ENCODE data around the gene EFCAB14.
"Not testable (repeated sequence)": the region's sequence is repeated elsewhere in the genome, so short reads cannot be mapped to it uniquely, and the experiment has no call there.

Gene EFCAB14

GRCh38 chr1:46657775-46658174, 61.1 kb downstream of the EFCAB14 start:
- no peak for DNase-seq

- DNase-seq = no peak
Measured at GRCh38 chr1:46656643-46657042, 62.3 kb downstream of the EFCAB14 start.

DNA sequence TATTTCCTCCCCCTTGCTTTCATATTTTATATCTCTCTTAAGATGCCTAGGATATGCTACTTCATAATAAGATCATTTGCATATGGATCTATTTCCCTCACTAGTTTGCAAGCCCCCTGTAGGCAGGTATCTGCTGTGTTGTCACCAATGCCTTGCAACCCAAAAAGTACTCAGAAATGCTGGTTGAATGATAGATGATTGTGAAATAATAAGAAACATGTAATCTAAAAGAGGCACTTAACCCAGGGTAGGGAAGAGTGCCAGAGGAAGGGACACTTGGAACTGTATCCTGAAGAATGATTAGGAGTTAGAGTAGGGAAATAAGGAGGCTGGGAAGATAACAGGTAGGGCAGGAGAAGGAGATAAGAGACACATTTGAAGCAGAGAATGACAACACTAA, 63.1 kb downstream of the EFCAB14 start:
- DNase-seq = no peak

DNA sequence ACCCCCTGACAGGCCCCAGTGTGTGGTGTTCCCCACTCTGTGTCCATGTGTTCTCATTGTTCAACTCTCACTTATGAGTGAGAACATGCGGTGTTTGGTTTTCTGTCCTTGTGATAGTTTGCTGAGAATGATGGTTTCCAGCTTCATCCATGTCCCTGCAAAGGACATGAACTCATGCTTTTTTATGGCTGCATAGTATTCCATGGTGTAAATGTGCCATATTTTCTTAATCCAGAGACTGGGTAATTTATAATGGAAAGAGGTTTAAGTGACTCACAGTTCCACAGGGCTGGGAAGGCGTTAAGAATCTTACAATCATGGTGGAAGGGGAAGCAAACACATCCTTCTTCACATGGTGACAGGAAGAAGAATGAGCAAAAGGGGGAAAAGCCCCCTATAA, 64.2 kb downstream of the EFCAB14 start:
- DNase-seq = not testable (repeated sequence)

- DNase-seq = no peak
Measured at GRCh38 chr1:46654012-46654411, 64.9 kb downstream of the EFCAB14 start.

- no peak for DNase-seq
Measured at GRCh38 chr1:46653405-46653958, 65.4 kb downstream of the EFCAB14 start.

DNA sequence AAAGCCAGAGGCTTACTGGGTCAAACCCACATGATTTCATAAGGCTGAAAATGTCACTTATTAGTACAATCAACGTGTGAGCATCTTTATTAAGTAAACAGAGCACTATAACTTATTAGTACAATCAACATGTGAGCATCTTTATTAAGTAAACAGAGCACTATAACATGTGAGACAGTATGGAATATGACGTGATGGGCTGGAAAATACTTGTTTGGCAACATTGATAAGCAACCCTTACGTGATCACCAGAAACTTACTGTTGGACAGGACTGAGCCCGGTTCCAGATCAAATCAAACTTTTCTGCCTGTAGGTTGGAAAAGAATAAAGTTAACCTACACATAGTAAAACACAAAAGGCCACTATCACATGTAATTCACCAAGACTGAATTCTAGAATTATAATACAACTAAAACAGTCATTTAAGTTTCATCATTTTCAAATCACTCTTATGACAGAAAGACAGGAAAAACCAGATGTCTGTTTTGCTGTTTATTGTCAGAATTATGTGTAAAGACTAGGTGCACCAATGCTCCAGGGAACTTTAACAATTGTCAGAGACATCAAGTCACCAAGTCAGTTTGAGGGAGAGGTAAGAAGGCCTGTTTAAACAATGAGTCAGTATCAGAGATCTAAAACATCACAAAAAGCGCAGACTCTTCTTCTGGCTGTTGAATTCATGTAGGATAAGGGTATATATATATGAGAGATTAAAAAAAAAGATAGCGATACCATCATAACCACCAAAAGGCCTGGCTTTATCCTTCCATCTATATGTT, 66.4 kb downstream of the EFCAB14 start:
- DNase-seq = no peak

GRCh38 chr1:46651152-46651551, 67.8 kb downstream of the EFCAB14 start:
- DNase-seq = not testable (repeated sequence)

DNA sequence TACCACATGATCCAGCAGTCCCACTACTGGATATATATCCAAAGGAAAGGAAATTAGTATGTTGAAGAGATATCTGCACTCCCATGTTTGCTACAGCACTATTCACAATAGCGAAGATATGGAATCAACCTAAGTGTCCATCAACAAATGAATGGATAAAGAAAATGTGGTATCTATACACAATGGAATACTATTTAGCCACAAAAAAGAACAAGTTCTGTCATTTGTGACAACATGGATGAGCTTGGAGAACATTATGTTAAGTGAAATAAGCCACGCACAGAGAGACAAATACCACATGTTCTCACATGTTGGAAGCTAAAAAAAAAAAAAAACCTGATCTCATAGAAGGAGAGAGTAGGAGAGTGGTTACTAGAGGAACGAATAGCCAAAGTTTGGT, 68.4 kb downstream of the EFCAB14 start:
- no peak for DNase-seq

DNA sequence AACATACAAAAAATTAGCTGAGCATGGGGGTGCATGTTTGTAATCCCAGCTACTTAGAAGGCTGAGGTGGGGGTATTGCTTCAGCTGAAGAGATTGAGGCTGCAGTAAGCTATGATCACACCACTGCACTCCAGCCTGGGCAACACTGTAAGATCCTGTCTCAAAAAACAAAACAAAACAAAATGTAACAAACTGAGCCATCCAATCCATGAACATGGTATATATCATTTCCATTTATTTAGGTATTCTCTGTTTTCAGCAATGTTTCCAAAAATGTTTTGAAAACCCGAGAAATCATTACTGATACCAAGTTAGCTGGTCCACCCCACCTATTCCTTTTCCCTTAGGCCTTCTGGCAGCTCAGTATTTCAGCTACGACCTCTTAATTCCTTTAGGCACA, 69.2 kb downstream of the EFCAB14 start:
- DNase-seq = no peak

- no peak for DNase-seq
Measured at GRCh38 chr1:46647611-46648010, 71.3 kb downstream of the EFCAB14 start.

DNA sequence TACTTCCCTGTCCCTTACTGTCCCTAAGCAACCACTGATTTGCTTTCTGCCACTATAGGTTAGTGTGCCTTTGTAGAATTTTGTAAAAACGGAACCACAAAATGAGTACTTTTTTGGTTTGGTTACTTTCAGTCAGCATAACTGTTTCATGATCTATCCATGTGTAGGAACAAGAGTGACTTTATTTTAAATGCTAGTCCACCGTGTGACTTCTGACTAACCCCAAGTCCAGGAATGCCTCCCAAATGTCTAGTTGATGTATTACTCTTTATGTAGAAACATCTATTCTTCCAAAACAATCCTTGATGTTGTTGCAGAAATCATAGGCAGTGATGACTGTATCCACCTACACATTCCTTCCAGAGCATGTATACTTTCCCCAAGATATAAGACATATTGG, 72.1 kb downstream of the EFCAB14 start:
- DNase-seq = no peak

GRCh38 chr1:46646331-46646730, 72.6 kb downstream of the EFCAB14 start:
- DNase-seq = no peak

DNA sequence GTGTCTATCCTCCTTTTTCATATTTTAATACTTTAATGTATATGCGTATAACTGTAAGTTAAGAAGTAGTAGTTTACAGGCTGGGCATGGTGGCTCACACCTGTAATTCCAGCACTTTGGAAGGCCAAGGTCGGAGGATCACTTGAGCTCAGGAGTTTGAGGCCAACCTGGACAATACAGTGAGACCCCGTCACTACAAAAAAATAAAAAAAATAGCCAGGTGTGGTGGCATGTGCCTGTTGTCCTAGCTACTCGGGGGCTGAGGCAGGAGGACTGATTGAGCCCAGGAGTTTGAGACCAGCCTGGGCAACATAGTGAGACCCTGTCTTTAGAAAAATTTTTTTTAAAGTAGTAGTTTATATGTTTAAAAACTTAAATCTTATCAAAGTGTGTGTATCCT, 73.1 kb downstream of the EFCAB14 start:
- DNase-seq = no peak

DNA sequence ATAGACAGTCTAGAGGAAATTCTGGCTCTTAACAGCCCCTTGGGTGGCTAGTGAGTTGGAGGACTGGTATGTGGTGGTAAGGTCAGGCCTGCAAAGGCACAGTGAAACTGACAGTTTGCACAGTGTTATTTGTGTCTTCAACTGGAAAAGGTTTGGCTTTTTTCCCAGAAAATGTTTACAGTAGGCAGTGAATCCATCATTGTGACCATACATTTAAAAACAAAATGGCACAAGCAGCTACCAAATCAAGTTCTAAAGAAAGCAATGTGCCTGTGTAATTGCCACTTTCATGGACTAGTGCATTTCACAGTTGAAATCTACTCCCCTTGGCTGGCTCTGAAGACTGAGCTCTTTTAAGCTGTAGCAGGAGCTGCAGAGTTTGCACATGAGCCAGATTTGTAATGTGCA, 75.5 kb downstream of the EFCAB14 start:
- peak in 1 of 58 donors; percentile 20 for DNase-seq

- DNase-seq = no peak
Measured at GRCh38 chr1:46642115-46642680, 76.7 kb downstream of the EFCAB14 start.

GRCh38 chr1:46639547-46639946, 79.4 kb downstream of the EFCAB14 start:
- DNase-seq = no peak

- DNase-seq = no peak
Measured at GRCh38 chr1:46638921-46639320, 80.0 kb downstream of the EFCAB14 start.

GRCh38 chr1:46637444-46638083, 81.3 kb downstream of the EFCAB14 start:
- DNase-seq = no peak

GRCh38 chr1:46635205-46635604, 83.7 kb downstream of the EFCAB14 start:
- no peak for DNase-seq

- no peak for DNase-seq
Measured at GRCh38 chr1:46630719-46631118, 88.2 kb downstream of the EFCAB14 start.

All from anterior cingulate cortex (tissue), 58 donors.